ENCODE data around the gene GAL3ST3. TPM values are rescaled to one million over a fixed set of nuclear protein-coding genes. Genes with fewer than 3 reads are reported as not detected.

Gene GAL3ST3
- total and polyA plus RNA-seq, 10 of the 15 experiments (the other 5 are each of a cell fraction or from before 2014, with no cell fraction given): 0.06 to 0.12 TPM; not detected in 8

- in situ Hi-C loops (cut with MboI): loop anchor here (5.0 kb wide), 1 partner anchor 62 kb away; no protein-coding TSS in a partner anchor
- intact Hi-C loops (cut with micrococcal nuclease; ENCODE audit: unreplicated experiment): loop anchor here (1.0 to 5.0 kb wide), 4 partner anchors 42 to 152 kb away; no protein-coding TSS in a partner anchor
- FAIRE-seq: no peak
- Histone ChIP-seq H3K4me1 (ENCODE audit: control insufficient read depth, insufficient read depth, low read length) (peaks cover 26% of the 10 kb centered on the region), H3K27me3 (replicated peaks in 1 of 2; ENCODE audit: control insufficient read depth in 2 of 2, insufficient read depth in 2 of 2, low read length in 1 of 2) (no peaks in the 10 kb centered on the region), H3K9me3 (replicated peaks; ENCODE audit: control insufficient read depth, insufficient read depth, low read length) (no peaks in the 10 kb centered on the region; the same call in 2 of the 3 replicates), H3K79me2 (ENCODE audit: control insufficient read depth, insufficient read depth, low read length) (peaks cover 44% of the 10 kb centered on the region), H2AFZ (ENCODE audit: control insufficient read depth, low read depth, low read length) (peak within 1 kb of the TSS; percentile 28), H4K20me1 (ENCODE audit: control insufficient read depth, insufficient read depth) (no peaks in the 10 kb centered on the region), H3K36me3 (ENCODE audit: control insufficient read depth in 2 of 2, insufficient read depth in 2 of 2, low read length in 1 of 2) (peaks cover 16 to 38% of the 10 kb centered on the region in 2 experiments), H3K4me3 (peak within 1 kb of the TSS; percentile 94), H3K9ac (ENCODE audit: control insufficient read depth, insufficient read depth, low read length) (peak within 1 kb of the TSS; percentile 81), H3K4me2 (ENCODE audit: control insufficient read depth, insufficient read depth) (peak within 1 kb of the TSS; percentile 97), H3K27ac (ENCODE audit: control insufficient read depth, insufficient read depth) (peak within 1 kb of the TSS; percentile 83)
- ChIA-PET SMC1A (ENCODE audit: uncharacterized antibody, unreplicated experiment) (interaction anchor here (0.7 to 17.7 kb wide), 12 partner anchors 10 to 180 kb away, joined by 3 to 265 read pairs (median 11); partner anchors contain the start of gene SF3B2), POLR2A (interaction anchor here (0.6 to 6.3 kb wide), 16 partner anchors 10 to 72 kb away, joined by 3 to 56 read pairs (median 9); partner anchors contain the start of genes BANF1 and SF3B2), CTCF (interaction anchor here (0.6 to 20.0 kb wide), 23 partner anchors 8 to 271 kb away, joined by 3 to 195 read pairs (median 9); partner anchors contain the start of genes SF3B2 and YIF1A), RAD21 (ENCODE audit: unreplicated experiment) (interaction anchor here (1.0 to 7.3 kb wide), 12 partner anchors 11 to 189 kb away, joined by 3 to 81 read pairs (median 10); partner anchors contain the start of gene SF3B2)
- no peak for DNase-seq (ENCODE audit: low read depth, low spot score)
- BruUV-seq (replicated peaks): no TSS peak
- under 1% methylated on average over 87 of the region's 120 CpGs for WGBS (ENCODE audit: insufficient coverage, insufficient replicate concordance, low lambda C conversion rate, missing lambda C conversion rate)
- peak; percentile 61 for ATAC-seq
- 0 out of 2 replicates have a peak, but pooled peaks have one; percentile 9 for TF ChIP-seq TCF3 (IDR thresholded peaks at IDR 0.05; ENCODE audit: borderline replicate concordance, insufficient read depth, low read depth, low read length)
- peak; percentile 26; the same call in 1 of the 2 replicates for TF ChIP-seq PKNOX1 (IDR thresholded peaks at IDR 0.05)
- TF ChIP-seq, protein P1, sequence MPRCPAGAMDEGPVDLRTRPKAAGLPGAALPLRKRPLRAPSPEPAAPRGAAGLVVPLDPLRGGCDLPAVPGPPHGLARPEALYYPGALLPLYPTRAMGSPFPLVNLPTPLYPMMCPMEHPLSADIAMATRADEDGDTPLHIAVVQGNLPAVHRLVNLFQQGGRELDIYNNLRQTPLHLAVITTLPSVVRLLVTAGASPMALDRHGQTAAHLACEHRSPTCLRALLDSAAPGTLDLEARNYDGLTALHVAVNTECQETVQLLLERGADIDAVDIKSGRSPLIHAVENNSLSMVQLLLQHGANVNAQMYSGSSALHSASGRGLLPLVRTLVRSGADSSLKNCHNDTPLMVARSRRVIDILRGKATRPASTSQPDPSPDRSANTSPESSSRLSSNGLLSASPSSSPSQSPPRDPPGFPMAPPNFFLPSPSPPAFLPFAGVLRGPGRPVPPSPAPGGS (IDR thresholded peaks at IDR 0.05; ENCODE audit: borderline replicate concordance, insufficient read depth, low read depth, low read length, poor library complexity, severe bottlenecking): peak; percentile 16
- peak; percentile 87 for TF ChIP-seq BACH1 (IDR thresholded peaks at IDR 0.05; ENCODE audit: borderline replicate concordance)
- TF ChIP-seq SMAD5 (IDR thresholded peaks at IDR 0.05; ENCODE audit: low read depth): peak; percentile 56; the same call in 1 of the 2 replicates
- TF ChIP-seq IRF5 (IDR thresholded peaks at IDR 0.05; ENCODE audit: borderline replicate concordance): no peak
- no peak for TF ChIP-seq BMI1 (IDR thresholded peaks at IDR 0.05; ENCODE audit: borderline replicate concordance)
- peak; percentile 54; the same call in 1 of the 2 replicates for TF ChIP-seq DPF2 (IDR thresholded peaks at IDR 0.05)
- TF ChIP-seq SUPT20H (IDR thresholded peaks at IDR 0.05; ENCODE audit: borderline replicate concordance, control insufficient read depth, low read depth, low read length): no peak
- no peak for TF ChIP-seq FOS (IDR thresholded peaks at IDR 0.05; ENCODE audit: borderline replicate concordance, extremely low read depth, insufficient read length)
- 0 out of 2 replicates have a peak, but pooled peaks have one; percentile 16 for TF ChIP-seq NRF1 (conservative IDR thresholded peaks at IDR 0.05; ENCODE audit: low read depth, low read length)
- no peak for TF ChIP-seq ZNF622 (IDR thresholded peaks at IDR 0.05)
- TF ChIP-seq CHD4 (IDR thresholded peaks at IDR 0.05): no peak
- 0 out of 2 replicates have a peak, but pooled peaks have one; percentile 67 for TF ChIP-seq SMARCA5 (IDR thresholded peaks at IDR 0.05)
- TF ChIP-seq NR2C2 (IDR thresholded peaks at IDR 0.05; ENCODE audit: borderline replicate concordance, control insufficient read depth, insufficient read length, low read depth): no peak
- no peak for TF ChIP-seq IRF3 (IDR thresholded peaks at IDR 0.05)
- no peak for TF ChIP-seq ZNF24 (IDR thresholded peaks at IDR 0.05)
Observed at GRCh38 chr11:66069715-66070603, 21.0 kb upstream of the GAL3ST3 start, which contains the start of gene PACS1. PACS1 (plus strand) TSS chr11:66070272; CDS start chr11:66070487, 215 bp downstream.
